ENCODE data around the gene TMEM59L. TPM values are rescaled to one million over a fixed set of nuclear protein-coding genes. Genes with fewer than 3 reads are reported as not detected.
A peak's percentile ranks its signal among the peaks of the same experiment; 100 is the strongest.

TMEM59L gene
- total and polyA plus RNA-seq, 9 of the 15 experiments (the other 6 are each of a cell fraction or from before 2014, with no cell fraction given) = 0.37 TPM; not detected in 8

DNA sequence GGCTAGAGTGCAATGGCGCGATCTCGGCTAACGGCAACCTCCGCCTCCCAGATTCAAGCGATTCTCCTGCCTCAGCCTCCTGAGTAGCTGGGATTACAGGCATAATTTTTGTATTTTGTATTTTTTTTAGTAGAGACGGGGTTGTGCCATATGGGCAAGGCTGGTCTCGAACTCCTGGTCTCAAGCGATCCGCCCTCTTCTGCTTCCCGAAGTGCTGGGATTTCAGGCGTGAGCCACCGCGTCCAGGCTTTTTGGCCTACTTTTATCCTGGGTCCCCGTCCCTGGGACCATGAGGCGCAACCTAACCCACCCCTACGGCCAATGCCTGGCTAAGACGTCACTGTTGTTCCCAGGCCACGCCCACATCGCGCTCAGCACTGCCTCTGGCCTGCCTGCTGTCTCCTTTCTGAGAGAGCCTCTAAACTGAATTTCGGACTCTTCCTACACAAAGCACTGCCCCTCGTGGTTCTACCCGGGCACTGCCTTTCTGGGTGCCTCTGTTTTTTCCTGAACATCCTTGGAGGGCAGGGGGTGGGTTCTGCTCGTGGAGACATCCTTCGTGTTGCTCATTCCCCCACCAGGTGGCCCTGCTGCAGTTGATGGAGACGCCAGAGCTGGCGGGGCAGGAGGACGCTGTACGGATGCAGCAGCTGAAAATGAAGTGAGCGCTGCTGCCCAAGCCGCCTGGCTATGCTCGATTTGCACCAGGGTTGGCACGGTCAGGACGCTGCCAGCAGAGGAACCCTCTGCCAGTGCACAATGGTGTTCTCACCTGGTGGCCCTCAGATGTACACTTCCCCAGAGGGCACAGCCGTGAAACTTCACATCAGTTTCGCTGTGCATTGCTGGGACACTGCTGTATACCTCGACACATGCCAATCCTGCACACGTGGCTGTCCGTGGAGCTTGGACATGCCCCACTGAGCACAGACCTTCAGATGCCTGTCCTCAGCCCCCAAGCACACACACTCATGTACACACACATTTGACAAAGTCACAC, 22.1 kb upstream of the TMEM59L start (continued):
- no peak for TF ChIP-seq NFE2 (IDR thresholded peaks at IDR 0.05; ENCODE audit: low read depth)
- TF ChIP-seq, protein P1, sequence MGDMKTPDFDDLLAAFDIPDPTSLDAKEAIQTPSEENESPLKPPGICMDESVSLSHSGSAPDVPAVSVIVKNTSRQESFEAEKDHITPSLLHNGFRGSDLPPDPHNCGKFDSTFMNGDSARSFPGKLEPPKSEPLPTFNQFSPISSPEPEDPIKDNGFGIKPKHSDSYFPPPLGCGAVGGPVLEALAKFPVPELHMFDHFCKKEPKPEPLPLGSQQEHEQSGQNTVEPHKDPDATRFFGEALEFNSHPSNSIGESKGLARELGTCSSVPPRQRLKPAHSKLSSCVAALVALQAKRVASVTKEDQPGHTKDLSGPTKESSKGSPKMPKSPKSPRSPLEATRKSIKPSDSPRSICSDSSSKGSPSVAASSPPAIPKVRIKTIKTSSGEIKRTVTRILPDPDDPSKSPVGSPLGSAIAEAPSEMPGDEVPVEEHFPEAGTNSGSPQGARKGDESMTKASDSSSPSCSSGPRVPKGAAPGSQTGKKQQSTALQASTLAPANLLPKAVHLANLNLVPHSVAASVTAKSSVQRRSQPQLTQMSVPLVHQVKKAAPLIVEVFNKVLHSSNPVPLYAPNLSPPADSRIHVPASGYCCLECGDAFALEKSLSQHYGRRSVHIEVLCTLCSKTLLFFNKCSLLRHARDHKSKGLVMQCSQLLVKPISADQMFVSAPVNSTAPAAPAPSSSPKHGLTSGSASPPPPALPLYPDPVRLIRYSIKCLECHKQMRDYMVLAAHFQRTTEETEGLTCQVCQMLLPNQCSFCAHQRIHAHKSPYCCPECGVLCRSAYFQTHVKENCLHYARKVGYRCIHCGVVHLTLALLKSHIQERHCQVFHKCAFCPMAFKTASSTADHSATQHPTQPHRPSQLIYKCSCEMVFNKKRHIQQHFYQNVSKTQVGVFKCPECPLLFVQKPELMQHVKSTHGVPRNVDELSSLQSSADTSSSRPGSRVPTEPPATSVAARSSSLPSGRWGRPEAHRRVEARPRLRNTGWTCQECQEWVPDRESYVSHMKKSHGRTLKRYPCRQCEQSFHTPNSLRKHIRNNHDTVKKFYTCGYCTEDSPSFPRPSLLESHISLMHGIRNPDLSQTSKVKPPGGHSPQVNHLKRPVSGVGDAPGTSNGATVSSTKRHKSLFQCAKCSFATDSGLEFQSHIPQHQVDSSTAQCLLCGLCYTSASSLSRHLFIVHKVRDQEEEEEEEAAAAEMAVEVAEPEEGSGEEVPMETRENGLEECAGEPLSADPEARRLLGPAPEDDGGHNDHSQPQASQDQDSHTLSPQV (IDR thresholded peaks at IDR 0.05) = peak; percentile 33; the same call in 1 of the 2 replicates
- no peak for TF ChIP-seq POLR2B (IDR thresholded peaks at IDR 0.05; ENCODE audit: low read depth, partially characterized antibody)
- TF ChIP-seq KAT7 (CRISPR knock-in tag; IDR thresholded peaks at IDR 0.05; ENCODE audit: borderline replicate concordance) = no peak
- TF ChIP-seq FOXK2 (conservative IDR thresholded peaks at IDR 0.05 in 1 of 2, IDR thresholded peaks at IDR 0.05 in 1 of 2; ENCODE audit: low read depth in 2 of 2) = peak; percentile 19 to 33; a peak in 2 of 4 replicates
- TF ChIP-seq, protein P2, sequence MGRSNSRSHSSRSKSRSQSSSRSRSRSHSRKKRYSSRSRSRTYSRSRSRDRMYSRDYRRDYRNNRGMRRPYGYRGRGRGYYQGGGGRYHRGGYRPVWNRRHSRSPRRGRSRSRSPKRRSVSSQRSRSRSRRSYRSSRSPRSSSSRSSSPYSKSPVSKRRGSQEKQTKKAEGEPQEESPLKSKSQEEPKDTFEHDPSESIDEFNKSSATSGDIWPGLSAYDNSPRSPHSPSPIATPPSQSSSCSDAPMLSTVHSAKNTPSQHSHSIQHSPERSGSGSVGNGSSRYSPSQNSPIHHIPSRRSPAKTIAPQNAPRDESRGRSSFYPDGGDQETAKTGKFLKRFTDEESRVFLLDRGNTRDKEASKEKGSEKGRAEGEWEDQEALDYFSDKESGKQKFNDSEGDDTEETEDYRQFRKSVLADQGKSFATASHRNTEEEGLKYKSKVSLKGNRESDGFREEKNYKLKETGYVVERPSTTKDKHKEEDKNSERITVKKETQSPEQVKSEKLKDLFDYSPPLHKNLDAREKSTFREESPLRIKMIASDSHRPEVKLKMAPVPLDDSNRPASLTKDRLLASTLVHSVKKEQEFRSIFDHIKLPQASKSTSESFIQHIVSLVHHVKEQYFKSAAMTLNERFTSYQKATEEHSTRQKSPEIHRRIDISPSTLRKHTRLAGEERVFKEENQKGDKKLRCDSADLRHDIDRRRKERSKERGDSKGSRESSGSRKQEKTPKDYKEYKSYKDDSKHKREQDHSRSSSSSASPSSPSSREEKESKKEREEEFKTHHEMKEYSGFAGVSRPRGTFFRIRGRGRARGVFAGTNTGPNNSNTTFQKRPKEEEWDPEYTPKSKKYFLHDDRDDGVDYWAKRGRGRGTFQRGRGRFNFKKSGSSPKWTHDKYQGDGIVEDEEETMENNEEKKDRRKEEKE (IDR thresholded peaks at IDR 0.05; ENCODE audit: borderline replicate concordance in 1 of 2, control insufficient read depth in 1 of 2, low read depth in 2 of 2, low read length in 1 of 2) = no peak
- TF ChIP-seq, protein P3, sequence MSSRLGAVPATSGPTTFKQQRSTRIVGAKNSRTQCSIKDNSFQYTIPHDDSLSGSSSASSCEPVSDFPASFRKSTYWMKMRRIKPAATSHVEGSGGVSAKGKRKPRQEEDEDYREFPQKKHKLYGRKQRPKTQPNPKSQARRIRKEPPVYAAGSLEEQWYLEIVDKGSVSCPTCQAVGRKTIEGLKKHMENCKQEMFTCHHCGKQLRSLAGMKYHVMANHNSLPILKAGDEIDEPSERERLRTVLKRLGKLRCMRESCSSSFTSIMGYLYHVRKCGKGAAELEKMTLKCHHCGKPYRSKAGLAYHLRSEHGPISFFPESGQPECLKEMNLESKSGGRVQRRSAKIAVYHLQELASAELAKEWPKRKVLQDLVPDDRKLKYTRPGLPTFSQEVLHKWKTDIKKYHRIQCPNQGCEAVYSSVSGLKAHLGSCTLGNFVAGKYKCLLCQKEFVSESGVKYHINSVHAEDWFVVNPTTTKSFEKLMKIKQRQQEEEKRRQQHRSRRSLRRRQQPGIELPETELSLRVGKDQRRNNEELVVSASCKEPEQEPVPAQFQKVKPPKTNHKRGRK (tag; IDR thresholded peaks at IDR 0.05) = peak; percentile 63
- TF ChIP-seq, protein P4, sequence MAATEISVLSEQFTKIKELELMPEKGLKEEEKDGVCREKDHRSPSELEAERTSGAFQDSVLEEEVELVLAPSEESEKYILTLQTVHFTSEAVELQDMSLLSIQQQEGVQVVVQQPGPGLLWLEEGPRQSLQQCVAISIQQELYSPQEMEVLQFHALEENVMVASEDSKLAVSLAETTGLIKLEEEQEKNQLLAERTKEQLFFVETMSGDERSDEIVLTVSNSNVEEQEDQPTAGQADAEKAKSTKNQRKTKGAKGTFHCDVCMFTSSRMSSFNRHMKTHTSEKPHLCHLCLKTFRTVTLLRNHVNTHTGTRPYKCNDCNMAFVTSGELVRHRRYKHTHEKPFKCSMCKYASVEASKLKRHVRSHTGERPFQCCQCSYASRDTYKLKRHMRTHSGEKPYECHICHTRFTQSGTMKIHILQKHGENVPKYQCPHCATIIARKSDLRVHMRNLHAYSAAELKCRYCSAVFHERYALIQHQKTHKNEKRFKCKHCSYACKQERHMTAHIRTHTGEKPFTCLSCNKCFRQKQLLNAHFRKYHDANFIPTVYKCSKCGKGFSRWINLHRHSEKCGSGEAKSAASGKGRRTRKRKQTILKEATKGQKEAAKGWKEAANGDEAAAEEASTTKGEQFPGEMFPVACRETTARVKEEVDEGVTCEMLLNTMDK (IDR thresholded peaks at IDR 0.05; ENCODE audit: borderline replicate concordance, insufficient read depth, low read depth, low read length, poor library complexity, severe bottlenecking) = peak; percentile 49
- TF ChIP-seq JUNB (CRISPR knock-in tag; conservative IDR thresholded peaks at IDR 0.05) = no peak
- TF ChIP-seq MYNN (IDR thresholded peaks at IDR 0.05) = 0 out of 2 replicates have a peak, but pooled peaks have one; percentile 21
- TF ChIP-seq MYNN (CRISPR knock-in tag; IDR thresholded peaks at IDR 0.05) = no peak
- TF ChIP-seq, protein P5, sequence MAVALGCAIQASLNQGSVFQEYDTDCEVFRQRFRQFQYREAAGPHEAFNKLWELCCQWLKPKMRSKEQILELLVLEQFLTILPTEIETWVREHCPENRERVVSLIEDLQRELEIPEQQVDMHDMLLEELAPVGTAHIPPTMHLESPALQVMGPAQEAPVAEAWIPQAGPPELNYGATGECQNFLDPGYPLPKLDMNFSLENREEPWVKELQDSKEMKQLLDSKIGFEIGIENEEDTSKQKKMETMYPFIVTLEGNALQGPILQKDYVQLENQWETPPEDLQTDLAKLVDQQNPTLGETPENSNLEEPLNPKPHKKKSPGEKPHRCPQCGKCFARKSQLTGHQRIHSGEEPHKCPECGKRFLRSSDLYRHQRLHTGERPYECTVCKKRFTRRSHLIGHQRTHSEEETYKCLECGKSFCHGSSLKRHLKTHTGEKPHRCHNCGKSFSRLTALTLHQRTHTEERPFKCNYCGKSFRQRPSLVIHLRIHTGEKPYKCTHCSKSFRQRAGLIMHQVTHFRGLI (CRISPR knock-in tag; IDR thresholded peaks at IDR 0.05) = no peak
